GM10266 (cell line): ENCODE results near the gene RIPOR3.
"Not testable (repeated sequence)": the region's sequence is repeated elsewhere in the genome, so short reads cannot be mapped to it uniquely, and the experiment has no call there.

ENCODE experiments used
- DNase-seq: peaks from one replicate; pipeline ENCODE4 v3.0.0; 2012; ENCODE audit errors: extremely low spot score
- CTCF ChIP-seq: IDR thresholded peaks from 2 replicates; pipeline ENCODE4 v1.5.1; 2012; ENCODE audit warnings: mild to moderate bottlenecking, low read depth; ENCODE audit not compliant: control insufficient read depth, insufficient read depth; ENCODE audit errors: missing control alignments

RIPOR3 gene

GRCh38 chr20:50704971-50705370 lies 13.6 kb upstream of the RIPOR3 start:
- TF ChIP-seq CTCF, result no peak
- DNase-seq, result no peak

GRCh38 chr20:50704514-50704913 lies 13.2 kb upstream of the RIPOR3 start:
- no peak for DNase-seq
- TF ChIP-seq CTCF, result no peak

GRCh38 chr20:50703651-50704438 lies 12.5 kb upstream of the RIPOR3 start:
- DNase-seq, result not testable (repeated sequence)

GRCh38 chr20:50701041-50701963 lies 10.0 kb upstream of the RIPOR3 start:
- no peak for TF ChIP-seq CTCF
- no peak for DNase-seq

GRCh38 chr20:50699688-50700087 lies 8.3 kb upstream of the RIPOR3 start:
- no peak for TF ChIP-seq CTCF
- DNase-seq, result no peak

GRCh38 chr20:50698255-50698654 lies 6.9 kb upstream of the RIPOR3 start:
- DNase-seq, result not testable (repeated sequence)

- no peak for TF ChIP-seq CTCF
- no peak for DNase-seq
Measured at GRCh38 chr20:50695135-50695872, 4.0 kb upstream of the RIPOR3 start.
